ENCODE data around the gene HIVEP3.

The HIVEP3 gene

GRCh38 chr1:41645062-41645461 lies 273.7 kb downstream of the HIVEP3 start:
- H3K9me3 Mint-ChIP-seq, result no peaks in the 10 kb centered on the region
- no peaks in the 10 kb centered on the region for H3K27me3 Mint-ChIP-seq
- H3K36me3 Mint-ChIP-seq (ENCODE audit: low read depth), result peaks cover 6% of the 10 kb centered on the region
- peaks cover 23% of the 10 kb centered on the region for H3K4me1 Mint-ChIP-seq (ENCODE audit: low read depth)
- H3K4me3 Mint-ChIP-seq, result no peak overlapping the region
- H3K27ac Mint-ChIP-seq, result no peak overlapping the region
- intact Hi-C loops (cut with micrococcal nuclease), result no loop called here

DNA sequence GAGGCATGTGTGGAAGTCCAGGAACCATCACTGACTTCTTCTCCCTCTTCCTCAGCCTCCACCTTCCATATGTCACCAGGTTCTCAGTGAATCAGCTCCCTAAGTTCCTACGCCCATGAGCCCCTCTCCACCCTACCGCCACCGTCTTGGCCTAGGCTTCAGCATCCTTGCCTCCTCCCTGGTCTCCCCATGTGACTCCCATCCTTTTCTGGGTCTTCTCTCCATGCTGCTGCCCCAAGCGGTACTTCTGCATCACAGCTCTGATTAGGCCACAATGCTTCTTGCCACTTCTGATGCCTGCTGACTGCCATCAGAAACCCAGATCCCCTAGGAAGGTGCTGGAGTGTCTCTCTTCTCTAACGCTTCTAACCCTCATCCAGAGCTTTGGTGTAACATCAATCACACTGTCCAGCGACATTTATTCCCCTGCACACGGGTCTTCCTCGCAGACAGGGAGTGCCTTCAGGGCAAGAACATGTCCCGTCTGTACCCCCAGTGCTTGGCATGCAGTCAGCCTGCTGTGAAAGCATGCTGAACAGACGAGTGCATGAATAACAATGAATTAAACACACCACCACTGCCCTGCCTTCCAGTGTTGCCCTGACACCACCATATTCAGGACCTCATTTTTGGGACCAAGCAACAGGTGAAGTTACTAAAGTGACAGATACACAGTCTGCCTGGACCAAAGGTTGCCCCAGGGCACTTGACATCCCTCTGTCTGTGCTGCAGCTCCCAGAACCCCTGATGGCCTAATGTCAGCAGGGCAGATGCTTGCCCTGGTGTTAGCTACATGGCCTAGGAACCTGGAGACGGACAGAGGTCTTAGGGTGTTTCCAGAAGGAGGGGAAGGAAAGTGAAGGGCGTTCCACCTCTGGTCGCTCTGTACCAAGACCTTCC lies 275.6 kb downstream of the HIVEP3 start:
- H3K27me3 Mint-ChIP-seq, result no peaks in the 10 kb centered on the region
- no peak overlapping the region for H3K27ac Mint-ChIP-seq
- H3K36me3 Mint-ChIP-seq (ENCODE audit: low read depth), result peaks cover 6% of the 10 kb centered on the region
- no peaks in the 10 kb centered on the region for H3K9me3 Mint-ChIP-seq
- intact Hi-C loops (cut with micrococcal nuclease), result no loop called here
- peaks cover 27% of the 10 kb centered on the region for H3K4me1 Mint-ChIP-seq (ENCODE audit: low read depth)
- no peak overlapping the region for H3K4me3 Mint-ChIP-seq

DNA sequence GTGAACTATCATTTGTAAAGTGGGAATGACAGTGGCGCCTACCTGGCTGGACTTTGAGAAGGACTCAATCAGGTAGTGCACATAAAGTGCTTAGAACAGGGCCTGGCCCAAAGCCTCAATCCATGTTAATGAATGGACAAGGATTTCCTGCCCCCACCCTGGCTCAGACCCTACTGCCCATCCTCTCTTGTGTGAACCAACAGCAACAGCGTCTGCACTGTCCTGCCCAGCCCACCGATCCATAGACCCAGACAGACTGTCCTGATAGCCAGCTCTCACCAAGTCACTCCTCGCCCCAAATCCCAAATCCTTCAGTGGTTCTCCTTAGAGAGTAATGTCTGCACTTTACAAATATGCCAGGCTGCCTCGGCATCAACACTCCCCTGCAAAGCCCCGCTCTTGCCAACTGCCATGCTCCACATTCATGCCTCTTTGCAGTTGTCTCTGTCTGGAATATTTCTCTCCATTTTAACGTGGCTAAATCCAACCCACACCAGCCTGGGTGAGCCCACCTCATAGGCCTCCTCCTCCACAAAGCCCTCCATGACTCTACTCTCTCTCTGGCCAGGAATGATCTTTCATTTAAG lies 276.7 kb downstream of the HIVEP3 start:
- Mint-ChIP-seq H3K27me3 (no peaks in the 10 kb centered on the region), H3K4me1 (ENCODE audit: low read depth) (peaks cover 29% of the 10 kb centered on the region), H3K27ac (no peak overlapping the region), H3K9me3 (no peaks in the 10 kb centered on the region), H3K4me3 (no peak overlapping the region), H3K36me3 (ENCODE audit: low read depth) (peaks cover 6% of the 10 kb centered on the region)
- intact Hi-C loops (cut with micrococcal nuclease), result no loop called here

DNA sequence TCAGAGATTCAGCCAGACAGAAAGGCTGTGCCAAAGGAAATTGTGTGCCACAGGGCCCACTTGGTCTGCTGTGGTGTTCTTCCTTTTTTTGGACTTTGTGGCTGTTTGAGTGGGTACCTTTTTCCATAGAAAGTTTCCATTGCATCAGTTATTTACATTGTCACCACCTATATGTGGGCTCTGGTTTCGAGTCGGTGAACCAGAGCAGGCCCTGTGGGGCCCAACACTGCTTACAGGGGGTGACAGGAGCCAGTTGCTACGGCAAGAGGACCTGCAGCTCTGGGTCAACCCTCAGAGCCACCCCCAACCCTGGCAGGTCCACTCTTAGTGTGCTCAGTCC lies 277.3 kb downstream of the HIVEP3 start:
- H3K27ac Mint-ChIP-seq, result no peak overlapping the region
- H3K36me3 Mint-ChIP-seq (ENCODE audit: low read depth), result peaks cover 6% of the 10 kb centered on the region
- intact Hi-C loops (cut with micrococcal nuclease), result no loop called here
- H3K9me3 Mint-ChIP-seq, result no peaks in the 10 kb centered on the region
- peaks cover 28% of the 10 kb centered on the region for H3K4me1 Mint-ChIP-seq (ENCODE audit: low read depth)
- H3K4me3 Mint-ChIP-seq, result no peak overlapping the region
- no peaks in the 10 kb centered on the region for H3K27me3 Mint-ChIP-seq

DNA sequence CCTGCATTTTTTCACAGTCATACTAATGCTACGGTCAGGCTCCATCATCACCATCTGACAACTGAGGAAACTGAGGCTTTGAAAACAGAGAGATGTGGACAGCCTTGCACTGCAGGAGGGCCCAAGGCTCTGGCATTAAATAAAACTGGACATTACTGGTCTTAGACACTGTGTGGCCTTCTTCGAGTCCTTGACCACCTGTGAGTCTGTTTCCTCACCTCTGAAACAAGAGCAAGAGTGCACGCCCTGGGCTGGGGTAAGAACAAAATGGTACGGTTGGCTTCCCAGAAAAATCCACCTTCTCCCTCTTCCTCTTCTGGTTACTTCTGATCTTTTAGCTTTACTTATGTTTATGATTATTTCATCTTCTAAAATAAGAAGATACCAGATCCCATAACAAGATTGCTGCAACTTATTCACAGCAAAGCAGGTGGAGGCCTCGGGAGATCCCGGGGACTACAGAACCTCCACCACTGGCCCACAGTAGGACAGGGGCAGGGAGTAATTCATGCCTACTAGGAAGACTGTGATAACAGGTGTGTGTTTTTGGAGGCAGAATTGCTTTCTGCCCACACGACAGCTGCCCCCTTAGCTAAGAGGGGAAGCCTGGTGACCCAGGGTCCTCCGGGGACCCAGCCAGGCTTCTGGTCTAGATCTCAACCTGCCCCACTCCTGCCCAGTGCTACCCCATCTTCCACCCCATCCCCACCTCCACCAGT lies 277.8 kb downstream of the HIVEP3 start:
- no peak overlapping the region for H3K27ac Mint-ChIP-seq
- H3K36me3 Mint-ChIP-seq (ENCODE audit: low read depth), result peaks cover 2% of the 10 kb centered on the region
- H3K4me3 Mint-ChIP-seq, result no peak overlapping the region
- no peaks in the 10 kb centered on the region for H3K9me3 Mint-ChIP-seq
- H3K27me3 Mint-ChIP-seq, result no peaks in the 10 kb centered on the region
- H3K4me1 Mint-ChIP-seq (ENCODE audit: low read depth), result peaks cover 30% of the 10 kb centered on the region
- intact Hi-C loops (cut with micrococcal nuclease), result no loop called here

DNA sequence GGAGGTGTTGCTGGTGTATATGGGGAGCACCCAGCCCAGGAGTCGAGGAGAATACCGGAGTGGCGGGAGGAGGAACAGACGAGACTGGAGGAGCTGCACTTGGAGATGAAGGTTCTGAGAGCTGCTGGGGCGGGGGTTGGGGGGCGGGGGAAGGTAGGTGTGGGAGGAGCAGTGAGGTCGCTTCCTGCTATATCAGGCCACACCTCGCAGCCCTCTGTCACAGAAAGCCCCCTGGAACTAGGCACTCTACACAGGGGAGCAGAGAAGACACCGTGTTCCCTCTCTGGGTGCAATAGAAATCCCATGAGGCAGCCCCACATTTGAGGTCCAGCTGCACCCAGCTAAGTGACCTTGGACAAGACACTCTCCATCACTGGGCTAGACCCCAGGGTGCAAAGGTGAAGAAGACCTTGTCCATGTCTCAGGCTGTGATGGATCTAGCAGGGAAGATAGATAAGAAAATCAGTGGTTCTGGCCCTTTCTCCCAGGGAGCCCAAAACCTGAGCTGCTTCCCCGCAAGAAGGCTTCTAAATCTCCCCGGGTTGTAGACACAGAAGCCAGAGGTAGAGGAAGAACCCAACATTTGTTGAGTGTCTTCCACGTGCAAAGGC lies 278.5 kb downstream of the HIVEP3 start:
- Mint-ChIP-seq H3K27ac (peak overlapping the region; percentile 59), H3K4me1 (ENCODE audit: low read depth) (peaks cover 32% of the 10 kb centered on the region), H3K4me3 (no peak overlapping the region), H3K36me3 (ENCODE audit: low read depth) (no peaks in the 10 kb centered on the region), H3K27me3 (no peaks in the 10 kb centered on the region), H3K9me3 (no peaks in the 10 kb centered on the region)
- intact Hi-C loops (cut with micrococcal nuclease), result no loop called here

GRCh38 chr1:41639332-41639936 lies 279.3 kb downstream of the HIVEP3 start:
- Mint-ChIP-seq H3K27me3 (no peaks in the 10 kb centered on the region), H3K4me3 (no peak overlapping the region), H3K4me1 (ENCODE audit: low read depth) (peaks cover 35% of the 10 kb centered on the region), H3K9me3 (no peaks in the 10 kb centered on the region), H3K27ac (peak overlapping the region; percentile 59), H3K36me3 (ENCODE audit: low read depth) (no peaks in the 10 kb centered on the region)
- intact Hi-C loops (cut with micrococcal nuclease), result no loop called here

GRCh38 chr1:41638086-41639024 lies 280.4 kb downstream of the HIVEP3 start:
- no peak overlapping the region for H3K4me3 Mint-ChIP-seq
- H3K27ac Mint-ChIP-seq, result no peak overlapping the region
- no peaks in the 10 kb centered on the region for H3K36me3 Mint-ChIP-seq (ENCODE audit: low read depth)
- intact Hi-C loops (cut with micrococcal nuclease), result no loop called here
- H3K27me3 Mint-ChIP-seq, result no peaks in the 10 kb centered on the region
- no peaks in the 10 kb centered on the region for H3K9me3 Mint-ChIP-seq
- H3K4me1 Mint-ChIP-seq (ENCODE audit: low read depth), result peaks cover 46% of the 10 kb centered on the region

DNA sequence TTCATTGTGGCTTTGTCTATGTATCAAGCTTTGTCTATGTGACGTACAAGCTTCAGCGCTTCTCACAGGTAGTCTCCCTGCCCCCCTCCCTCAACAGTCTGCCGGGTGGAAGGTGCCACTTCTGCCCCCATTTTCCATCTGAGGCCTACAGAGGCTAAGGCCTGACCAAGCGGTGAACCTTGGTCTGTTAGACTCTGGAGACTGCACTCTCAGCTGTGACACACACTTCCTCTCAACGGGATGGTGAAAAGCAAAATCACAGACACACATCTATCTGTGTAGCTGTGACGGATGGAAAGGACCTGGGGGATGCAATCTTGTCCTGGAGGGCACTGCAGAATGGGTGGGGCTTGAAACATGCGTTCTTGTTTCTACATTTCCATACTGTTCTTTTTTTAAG lies 281.4 kb downstream of the HIVEP3 start:
- Mint-ChIP-seq H3K27ac (no peak overlapping the region), H3K4me1 (ENCODE audit: low read depth) (peaks cover 47% of the 10 kb centered on the region), H3K4me3 (no peak overlapping the region), H3K36me3 (ENCODE audit: low read depth) (peaks cover 7% of the 10 kb centered on the region), H3K27me3 (no peaks in the 10 kb centered on the region), H3K9me3 (no peaks in the 10 kb centered on the region)
- intact Hi-C loops (cut with micrococcal nuclease), result no loop called here

DNA sequence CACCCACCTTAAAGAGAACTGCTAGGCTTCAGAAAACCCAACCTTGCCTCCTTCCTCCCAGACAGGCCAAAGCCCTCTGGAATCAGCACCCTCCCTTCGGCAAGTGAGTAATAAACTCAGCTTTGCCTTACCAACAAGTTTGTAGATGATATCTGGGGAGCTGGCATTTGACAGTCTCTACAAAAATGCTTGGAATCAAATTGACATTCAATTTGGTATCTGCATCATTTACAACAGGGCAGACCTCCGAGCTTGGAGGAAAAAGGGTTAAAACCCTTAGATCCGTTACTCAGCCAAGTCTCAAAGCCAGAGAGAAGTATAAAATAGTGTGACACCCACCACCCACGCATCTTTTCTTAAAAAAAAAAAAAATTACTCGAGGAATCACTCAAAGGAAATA lies 285.0 kb downstream of the HIVEP3 start:
- Mint-ChIP-seq H3K27ac (no peak overlapping the region), H3K4me1 (ENCODE audit: low read depth) (peaks cover 52% of the 10 kb centered on the region), H3K36me3 (ENCODE audit: low read depth) (peaks cover 21% of the 10 kb centered on the region), H3K9me3 (no peaks in the 10 kb centered on the region), H3K4me3 (no peak overlapping the region), H3K27me3 (no peaks in the 10 kb centered on the region)
- intact Hi-C loops (cut with micrococcal nuclease), result no loop called here

DNA sequence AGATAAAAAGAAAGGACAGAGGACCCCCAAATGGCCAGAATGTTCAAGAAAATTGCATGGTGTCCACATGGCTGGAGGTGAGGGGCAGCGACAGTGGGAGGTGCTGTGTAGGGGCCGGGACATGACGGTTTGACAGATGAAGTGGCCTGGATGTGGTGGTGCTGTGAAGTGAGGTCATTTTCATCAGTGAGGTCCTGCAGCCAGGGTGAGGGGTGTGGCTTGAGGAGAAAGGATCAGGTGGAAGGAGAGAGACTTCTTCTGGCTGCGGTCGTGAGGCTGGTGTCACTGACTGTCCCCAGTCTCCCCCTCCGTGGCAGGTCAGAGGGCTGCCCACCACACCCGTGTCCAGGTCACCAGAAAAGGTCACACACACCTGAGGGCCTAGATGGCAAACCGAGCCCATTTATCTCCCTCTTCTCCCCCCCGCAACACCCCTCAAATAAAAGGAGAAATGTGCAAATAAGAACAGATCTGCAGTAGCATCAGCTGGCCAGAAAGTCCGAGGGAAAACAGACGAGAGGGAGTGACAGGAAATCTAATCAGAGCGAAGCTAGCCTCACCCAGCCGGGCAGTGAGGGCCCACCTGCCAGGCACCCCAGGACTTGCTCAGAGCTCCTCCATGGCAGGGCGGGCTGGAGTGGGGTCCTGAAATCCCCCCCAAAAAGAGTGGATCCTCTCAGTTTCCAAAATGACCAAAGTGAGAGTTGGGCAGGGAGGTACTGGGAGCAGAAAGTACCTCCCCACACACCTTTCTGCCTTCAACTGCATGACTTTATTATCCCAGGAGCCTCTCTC lies 285.7 kb downstream of the HIVEP3 start:
- no peaks in the 10 kb centered on the region for H3K27me3 Mint-ChIP-seq
- no peak overlapping the region for H3K27ac Mint-ChIP-seq
- H3K4me1 Mint-ChIP-seq (ENCODE audit: low read depth), result peaks cover 47% of the 10 kb centered on the region
- intact Hi-C loops (cut with micrococcal nuclease), result no loop called here
- peaks cover 29% of the 10 kb centered on the region for H3K36me3 Mint-ChIP-seq (ENCODE audit: low read depth)
- no peak overlapping the region for H3K4me3 Mint-ChIP-seq
- no peaks in the 10 kb centered on the region for H3K9me3 Mint-ChIP-seq

- Mint-ChIP-seq H3K9me3 (no peaks in the 10 kb centered on the region), H3K36me3 (ENCODE audit: low read depth) (peaks cover 35% of the 10 kb centered on the region), H3K27me3 (no peaks in the 10 kb centered on the region), H3K27ac (peak overlapping the region; percentile 5), H3K4me1 (ENCODE audit: low read depth) (peaks cover 40% of the 10 kb centered on the region), H3K4me3 (no peak overlapping the region)
- intact Hi-C loops (cut with micrococcal nuclease), result no loop called here
Measured at GRCh38 chr1:41631971-41632370, 286.8 kb downstream of the HIVEP3 start.
